Choroid plexus epithelial cell (primary cell): ENCODE measurements around the gene GRAP.
A peak's percentile ranks its signal among the peaks of the same experiment; 100 is the strongest.

ENCODE experiments used
- DNase-seq: peaks from one replicate; pipeline ENCODE4 v3.0.0-alpha.2; 2010; ENCODE audit warnings: low read depth
- H3K4me3 ChIP-seq: 2 replicates; pipeline ENCODE4 v1.5.1; 2011; ENCODE audit warnings: low read depth, mild to moderate bottlenecking, control low read depth, low read length, moderate library complexity
- CTCF ChIP-seq: conservative IDR thresholded peaks from 2 replicates; pipeline ENCODE4 v1.5.1; 2011; ENCODE audit warnings: low read depth, mild to moderate bottlenecking, control low read depth, inconsistent platforms, low read length, moderate library complexity

Gene GRAP

DNA sequence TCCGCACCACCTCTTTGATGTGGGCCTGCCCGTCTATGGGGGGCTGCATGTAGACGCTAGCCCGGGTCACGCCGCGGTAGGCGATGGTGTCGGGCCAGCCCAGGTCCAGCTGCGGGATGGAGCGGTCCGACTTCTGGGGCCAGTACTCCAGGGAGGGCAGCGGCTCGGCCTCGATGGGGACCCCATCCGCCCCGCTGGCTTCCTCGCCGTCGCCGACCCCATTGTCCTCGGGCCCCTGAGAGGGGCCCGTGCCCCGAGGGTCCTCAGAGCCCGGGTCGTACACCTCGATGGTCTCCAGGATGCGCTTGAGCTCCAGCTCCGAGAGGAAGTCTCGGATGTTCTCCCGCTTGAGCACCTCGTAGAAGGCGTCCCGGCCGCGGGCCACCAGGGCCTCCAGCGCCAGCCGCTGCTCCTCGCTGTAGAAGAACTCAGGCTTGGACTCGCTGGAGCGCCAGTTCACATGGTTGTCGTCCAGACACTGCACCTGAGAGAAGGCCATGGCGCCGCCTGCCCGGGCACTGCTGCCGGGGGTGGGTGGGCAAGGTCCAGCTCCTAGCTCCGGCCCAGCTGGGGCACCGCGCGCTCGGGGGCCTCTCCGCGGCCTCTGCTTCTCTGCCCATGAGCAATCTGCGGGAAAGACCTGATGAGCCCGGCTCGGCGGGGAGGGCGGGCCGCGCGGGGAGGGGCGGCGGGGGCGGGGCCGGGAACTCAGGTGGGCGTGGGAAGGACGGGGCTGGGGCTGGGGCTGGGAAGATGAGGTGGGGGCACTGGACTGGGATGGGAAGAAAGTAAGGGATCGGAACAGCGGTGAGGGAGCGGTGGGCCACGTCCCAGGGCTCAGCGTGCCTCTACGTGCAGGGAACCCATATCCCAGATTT, 43.0 kb downstream of the GRAP start:
- TF ChIP-seq CTCF = no peak
- peak; percentile 42 for DNase-seq
- peak overlapping the region; percentile 67 for H3K4me3 ChIP-seq

DNA sequence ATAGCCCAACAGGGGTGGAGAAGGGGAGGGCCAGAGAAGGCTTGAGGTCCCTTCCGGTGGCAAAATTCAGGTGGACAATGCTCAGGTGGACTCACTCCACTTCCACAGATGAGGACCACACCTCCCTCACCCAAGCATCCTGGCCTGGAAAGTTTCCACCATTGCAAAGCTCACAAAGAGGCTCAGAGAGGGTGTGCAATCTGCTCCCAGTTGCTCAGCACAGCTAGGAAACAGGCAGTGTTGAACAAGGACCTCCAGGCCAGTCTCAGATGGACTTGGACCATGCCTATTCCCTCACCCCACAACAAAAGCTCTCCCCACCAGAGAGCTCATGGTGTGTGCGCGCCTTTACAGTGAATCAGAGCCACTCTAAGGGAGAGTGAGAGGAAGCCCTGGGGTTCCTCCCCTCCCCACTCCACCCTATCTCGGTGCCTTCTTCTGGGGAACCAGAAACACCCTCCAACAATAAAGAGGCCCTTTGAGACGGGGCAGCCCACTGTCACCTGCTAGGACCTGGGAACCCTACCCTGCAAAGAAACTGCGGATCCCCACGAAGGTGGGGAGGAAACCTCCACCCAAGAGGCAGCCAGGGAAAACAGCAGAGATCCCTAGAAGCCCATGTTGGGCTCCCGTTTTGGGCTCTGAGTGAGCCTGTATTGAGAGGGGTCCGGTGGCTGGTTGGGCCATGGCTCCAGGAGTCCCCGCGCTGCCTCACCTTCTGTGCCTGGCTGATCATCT, 43.8 kb downstream of the GRAP start:
- DNase-seq = peak; percentile 69
- TF ChIP-seq CTCF = no peak
- H3K4me3 ChIP-seq = peak overlapping the region; percentile 67

DNA sequence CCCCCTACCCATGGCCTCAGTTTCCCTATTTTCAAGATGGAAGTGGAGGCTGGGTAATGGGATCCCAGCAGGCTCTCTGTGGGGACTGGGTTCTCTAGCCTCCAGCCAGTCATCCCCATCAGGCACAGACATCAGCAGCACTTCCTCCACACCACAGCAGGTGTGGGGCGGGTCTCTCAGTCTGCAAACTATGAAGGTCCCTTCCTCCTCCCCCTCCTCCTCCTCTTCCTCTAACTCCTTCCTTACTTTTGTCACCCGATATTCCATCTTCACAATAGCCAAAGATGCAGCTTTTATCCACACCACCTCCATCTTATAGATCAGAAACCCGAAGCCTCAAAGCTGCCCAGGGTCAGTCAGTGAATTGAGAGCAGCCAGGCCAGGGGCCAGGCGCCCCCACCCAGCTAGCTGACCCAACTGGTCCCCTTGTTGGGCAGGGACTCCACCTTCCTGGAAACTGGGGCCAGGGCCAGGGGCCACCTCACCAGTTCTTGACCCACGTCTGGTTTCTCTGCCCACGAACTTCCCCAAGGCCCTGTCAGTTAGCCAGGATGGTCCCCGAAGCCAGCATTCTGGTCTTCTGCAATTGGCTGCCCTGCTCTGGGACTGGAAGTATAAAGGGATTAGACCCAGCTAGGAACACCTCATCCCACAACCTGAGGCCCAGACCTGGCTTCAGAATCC, 44.7 kb downstream of the GRAP start:
- TF ChIP-seq CTCF = no peak
- H3K4me3 ChIP-seq = no peak overlapping the region
- no peak for DNase-seq

DNA sequence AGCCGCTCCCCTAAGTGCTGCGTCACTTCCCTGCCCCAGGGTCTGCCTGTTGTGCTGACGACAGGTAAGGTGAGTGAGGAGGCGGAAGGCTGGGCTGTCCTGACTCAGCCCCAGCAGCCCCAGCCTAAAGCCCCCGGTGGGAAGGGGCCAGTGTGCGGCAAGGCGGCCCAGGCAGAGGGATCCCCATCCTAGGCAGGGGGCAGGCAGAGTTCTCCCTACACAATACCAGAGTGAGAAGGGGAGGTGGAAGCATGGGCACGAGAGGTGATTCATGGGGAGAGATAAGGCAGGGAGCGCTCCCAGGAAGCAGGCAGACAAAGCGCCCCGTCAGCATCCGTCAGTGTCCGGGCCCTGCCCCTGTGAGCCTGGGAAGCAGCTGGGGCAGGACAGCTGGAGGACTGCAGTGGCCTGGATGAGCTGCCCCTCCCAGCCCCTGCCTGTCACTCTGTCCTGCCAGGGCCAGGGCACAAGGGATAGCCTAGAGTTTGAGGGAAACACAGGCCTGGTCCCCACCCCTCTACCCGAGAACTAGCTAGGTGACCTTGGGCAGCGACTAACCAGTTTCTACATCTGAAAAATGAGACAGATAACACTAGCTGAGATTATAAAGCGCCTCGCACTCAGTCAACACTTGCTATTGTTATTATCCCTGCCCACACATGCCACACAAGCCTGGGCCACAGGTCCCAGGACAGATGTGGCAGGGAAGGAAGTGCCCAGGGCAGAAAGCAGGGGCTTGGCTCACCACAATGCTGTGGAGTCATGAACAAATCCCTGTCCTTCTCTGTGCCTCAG, 46.0 kb downstream of the GRAP start:
- no peak for TF ChIP-seq CTCF
- DNase-seq = peak; percentile 56
- H3K4me3 ChIP-seq = no peak overlapping the region

DNA sequence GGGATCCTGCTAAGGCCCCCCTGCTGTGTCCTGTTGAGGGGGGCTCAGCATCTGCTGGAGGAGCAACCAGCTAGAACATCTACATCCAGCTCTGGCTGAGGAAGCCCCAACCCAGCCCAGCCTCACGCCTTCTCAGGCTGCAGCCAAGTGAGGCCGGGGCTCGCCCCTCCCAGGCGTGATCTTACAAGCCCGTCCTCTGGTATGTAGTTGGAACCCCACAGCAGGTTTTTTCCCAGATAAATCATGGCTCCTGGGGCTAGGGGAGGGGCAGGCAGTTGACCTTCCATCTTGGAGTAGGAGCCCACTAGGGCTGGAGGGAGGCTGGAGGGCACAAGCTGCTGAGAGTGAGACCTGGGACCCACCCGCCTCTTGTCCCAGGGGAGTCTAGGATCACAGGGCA, 46.8 kb downstream of the GRAP start:
- no peak for TF ChIP-seq CTCF
- H3K4me3 ChIP-seq = no peak overlapping the region
- no peak for DNase-seq

DNA sequence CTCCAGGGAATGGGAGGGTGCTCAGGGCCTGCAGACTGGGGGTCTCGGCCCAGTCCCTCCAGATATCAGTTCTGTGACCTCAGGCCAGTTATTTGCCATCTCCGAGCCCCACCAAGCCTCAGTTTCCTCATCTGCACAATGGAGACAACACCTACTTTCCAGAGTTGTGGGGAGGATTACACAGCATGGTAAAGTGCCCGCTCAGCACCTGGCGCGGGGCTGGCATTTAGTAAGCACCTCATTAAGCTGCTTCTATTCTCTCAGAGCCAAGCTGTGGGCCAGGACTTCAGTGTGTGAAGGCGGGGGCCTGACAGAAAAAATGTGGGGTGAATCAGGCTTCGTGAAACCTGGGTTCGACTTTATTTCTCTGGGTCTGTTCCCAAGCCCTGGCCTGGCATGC, 47.4 kb downstream of the GRAP start:
- no peak for DNase-seq
- no peak overlapping the region for H3K4me3 ChIP-seq
- no peak for TF ChIP-seq CTCF
